WTC11 (cell line): ENCODE measurements around the gene IL2RA. TPM values are rescaled to one million over a fixed set of nuclear protein-coding genes. Genes with fewer than 3 reads are reported as not detected.
"Not testable (repeated sequence)": the region's sequence is repeated elsewhere in the genome, so short reads cannot be mapped to it uniquely, and the experiment has no call there.

Source experiments
- ATAC-seq: fragments of 200-7000 bp; cut with Tn5 transposase; 2 replicates; pipeline ENCODE4 v1.10.0; 2021; ENCODE audit warnings: mild to moderate bottlenecking, moderate library complexity
- CTCF ChIA-PET: fragments of 300-600 bp; sonication (Branson Sonifier 250); formaldehyde crosslinking; loops from one replicate; lab custom pipeline; 2021; ENCODE audit warnings: antibody characterized with exemption; lab: Charles Lee
- POLR2A ChIA-PET: fragments of 350-600 bp; sonication (Branson Sonifier 250); formaldehyde crosslinking; loops from one replicate; lab custom pipeline; 2021; ENCODE audit warnings: antibody characterized with exemption; lab: Charles Lee
- DNase-seq: peaks from one replicate; pipeline ENCODE4 v3.0.0; 2021; ENCODE audit warnings: low spot score
- H3K27ac Mint-ChIP-seq: 2 replicates; pipeline ENCODE4 v1.8.0; 2021; ENCODE audit warnings: mixed read lengths
- H3K27me3 Mint-ChIP-seq: 2 replicates; pipeline ENCODE4 v1.8.0; 2021; ENCODE audit warnings: low read depth, mild to moderate bottlenecking, moderate library complexity, mixed read lengths
- H3K36me3 Mint-ChIP-seq: 2 replicates; pipeline ENCODE4 v1.8.0; 2021; ENCODE audit warnings: mixed read lengths
- H3K4me1 Mint-ChIP-seq: 2 replicates; pipeline ENCODE4 v1.8.0; 2022; ENCODE audit warnings: mixed read lengths
- H3K4me3 Mint-ChIP-seq: 2 replicates; pipeline ENCODE4 v1.8.0; 2021; ENCODE audit warnings: mild to moderate bottlenecking, moderate library complexity, mixed read lengths
- H3K9me3 Mint-ChIP-seq: 2 replicates; pipeline ENCODE4 v1.8.0; 2021; ENCODE audit warnings: mixed read lengths
- ATF6 ChIP-seq: sonication (generic); formaldehyde crosslinking; IDR thresholded peaks from 2 replicates; pipeline ENCODE4 v1.8.1; 2023; ENCODE audit warnings: mild to moderate bottlenecking, missing genetic modification reagents
- CBFB ChIP-seq: sonication (generic); formaldehyde crosslinking; IDR thresholded peaks from 2 replicates; pipeline ENCODE4 v1.8.1; 2022; ENCODE audit warnings: mild to moderate bottlenecking, low read depth, missing genetic modification reagents
- CTCF ChIP-seq: fragments of 200-600 bp; IDR thresholded peaks from 2 replicates; pipeline ENCODE4 v1.8.0; 2022; ENCODE audit warnings: antibody characterized with exemption
- GABPB1 ChIP-seq: sonication (generic); formaldehyde crosslinking; IDR thresholded peaks from 2 replicates; pipeline ENCODE4 v1.8.1; 2023; ENCODE audit warnings: mild to moderate bottlenecking, missing genetic modification reagents
- JUN ChIP-seq: sonication (generic); formaldehyde crosslinking; IDR thresholded peaks from 2 replicates; pipeline ENCODE4 v1.8.0; 2023; ENCODE audit warnings: mild to moderate bottlenecking, missing genetic modification reagents
- RORB ChIP-seq: fragments of 250-450 bp; sonication (Bioruptor Pico); IDR thresholded peaks from 2 replicates; pipeline ENCODE4 v1.9.0; 2021; ENCODE audit warnings: mild to moderate bottlenecking
- SOX15 ChIP-seq: fragments of 250-450 bp; sonication (Bioruptor Pico); IDR thresholded peaks from 2 replicates; pipeline ENCODE4 v1.9.0; 2021; ENCODE audit warnings: mild to moderate bottlenecking
- ZNF219 ChIP-seq: sonication (generic); formaldehyde crosslinking; IDR thresholded peaks from 2 replicates; pipeline ENCODE4 v1.8.0; 2023; ENCODE audit warnings: missing genetic modification reagents, mild to moderate bottlenecking, borderline replicate concordance
- ZNF263 ChIP-seq: sonication (generic); formaldehyde crosslinking; IDR thresholded peaks from 2 replicates; pipeline ENCODE4 v1.8.1; 2022; ENCODE audit warnings: low read depth, mild to moderate bottlenecking, moderate library complexity, missing genetic modification reagents
- ZNF512 ChIP-seq: sonication (generic); formaldehyde crosslinking; IDR thresholded peaks from 2 replicates; pipeline ENCODE4 v1.8.1; 2022; ENCODE audit warnings: missing genetic modification reagents, borderline replicate concordance
- ZSCAN18 ChIP-seq: fragments of 250-450 bp; sonication (Bioruptor Pico); IDR thresholded peaks from 2 replicates; pipeline ENCODE4 v2.1.2; 2022; ENCODE audit warnings: mild to moderate bottlenecking, moderate library complexity
- total RNA-seq: library from RNA; stranded (reverse); gene quantifications from 3 replicates; pipeline ENCODE4 v1.2.3, GENCODE V29; 2021
- TF ChIP-seq, protein P1 (sequence below): sonication (generic); formaldehyde crosslinking; IDR thresholded peaks from 2 replicates; pipeline ENCODE4 v1.8.0; 2022; ENCODE audit warnings: mild to moderate bottlenecking, missing genetic modification reagents
- TF ChIP-seq, protein P2 (sequence below): sonication (generic); formaldehyde crosslinking; IDR thresholded peaks from 2 replicates; pipeline ENCODE4 v1.8.1; 2023; ENCODE audit warnings: mild to moderate bottlenecking, missing genetic modification reagents, moderate library complexity
- TF ChIP-seq, protein P3 (sequence below): sonication (generic); formaldehyde crosslinking; IDR thresholded peaks from 2 replicates; pipeline ENCODE4 v1.8.0; 2023; ENCODE audit warnings: missing genetic modification reagents, mild to moderate bottlenecking, borderline replicate concordance

IL2RA gene
- total RNA-seq, 1 experiment from 2014 or later, result 0.31 TPM

- no peak for TF ChIP-seq CTCF
- TF ChIP-seq SOX15 (CRISPR knock-in tag), result no peak
- TF ChIP-seq RORB (CRISPR knock-in tag), result no peak
Measured at GRCh38 chr10:6006546-6006945, 55.6 kb downstream of the IL2RA start (continued).

GRCh38 chr10:6005856-6006395 is 56.2 kb downstream of the IL2RA start:
- ATAC-seq (peak; percentile 48), DNase-seq (no peak)
- H3K36me3 Mint-ChIP-seq, result no peaks in the 10 kb centered on the region
- POLR2A ChIA-PET, result no interaction called here
- H3K27ac Mint-ChIP-seq, result no peak overlapping the region; the same call in 1 of the 2 replicates
- H3K27me3 Mint-ChIP-seq, result no peaks in the 10 kb centered on the region
- H3K9me3 Mint-ChIP-seq, result peaks cover 19% of the 10 kb centered on the region
- TF ChIP-seq CBFB (CRISPR knock-in tag) (no peak), RORB (CRISPR knock-in tag) (no peak), ZNF219 (CRISPR knock-in tag) (no peak)
- TF ChIP-seq, protein P1, sequence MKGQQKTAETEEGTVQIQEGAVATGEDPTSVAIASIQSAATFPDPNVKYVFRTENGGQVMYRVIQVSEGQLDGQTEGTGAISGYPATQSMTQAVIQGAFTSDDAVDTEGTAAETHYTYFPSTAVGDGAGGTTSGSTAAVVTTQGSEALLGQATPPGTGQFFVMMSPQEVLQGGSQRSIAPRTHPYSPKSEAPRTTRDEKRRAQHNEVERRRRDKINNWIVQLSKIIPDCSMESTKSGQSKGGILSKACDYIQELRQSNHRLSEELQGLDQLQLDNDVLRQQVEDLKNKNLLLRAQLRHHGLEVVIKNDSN (CRISPR knock-in tag), result no peak
- peaks cover 20% of the 10 kb centered on the region for H3K4me1 Mint-ChIP-seq
- no peak overlapping the region for H3K4me3 Mint-ChIP-seq
- CTCF ChIA-PET, result interaction anchor here (1.1 kb wide), 1 partner anchor 396 kb away, joined by 3 read pairs; no protein-coding TSS in a partner anchor

- ATAC-seq, result peak; percentile 24; the same call in 1 of the 2 replicates
- H3K36me3 Mint-ChIP-seq, DNase-seq, H3K27me3 Mint-ChIP-seq, POLR2A ChIA-PET, H3K4me3 Mint-ChIP-seq, CTCF ChIA-PET: not testable (repeated sequence)
- peak; percentile 64; the same call in 1 of the 2 replicates for TF ChIP-seq ZSCAN18 (CRISPR knock-in tag)
- Mint-ChIP-seq H3K9me3 (peaks cover 19% of the 10 kb centered on the region), H3K27ac (peak overlapping the region; percentile 39; the same call in 1 of the 2 replicates), H3K4me1 (peaks cover 21% of the 10 kb centered on the region)
Measured at GRCh38 chr10:6005161-6005804, 56.9 kb downstream of the IL2RA start.

- Mint-ChIP-seq H3K4me3 (no peak overlapping the region), H3K27ac (no peak overlapping the region), H3K27me3 (no peaks in the 10 kb centered on the region), H3K9me3 (peaks cover 15% of the 10 kb centered on the region), H3K4me1 (peaks cover 29% of the 10 kb centered on the region), H3K36me3 (no peaks in the 10 kb centered on the region)
- CTCF ChIA-PET, result no interaction called here
- DNase-seq (no peak), ATAC-seq (no peak)
- POLR2A ChIA-PET, result no interaction called here
- no peak for TF ChIP-seq JUN (CRISPR knock-in tag)
- TF ChIP-seq GABPB1 (CRISPR knock-in tag), result no peak
- TF ChIP-seq, protein P2, sequence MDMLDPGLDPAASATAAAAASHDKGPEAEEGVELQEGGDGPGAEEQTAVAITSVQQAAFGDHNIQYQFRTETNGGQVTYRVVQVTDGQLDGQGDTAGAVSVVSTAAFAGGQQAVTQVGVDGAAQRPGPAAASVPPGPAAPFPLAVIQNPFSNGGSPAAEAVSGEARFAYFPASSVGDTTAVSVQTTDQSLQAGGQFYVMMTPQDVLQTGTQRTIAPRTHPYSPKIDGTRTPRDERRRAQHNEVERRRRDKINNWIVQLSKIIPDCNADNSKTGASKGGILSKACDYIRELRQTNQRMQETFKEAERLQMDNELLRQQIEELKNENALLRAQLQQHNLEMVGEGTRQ (CRISPR knock-in tag), result no peak
- TF ChIP-seq, protein P3, sequence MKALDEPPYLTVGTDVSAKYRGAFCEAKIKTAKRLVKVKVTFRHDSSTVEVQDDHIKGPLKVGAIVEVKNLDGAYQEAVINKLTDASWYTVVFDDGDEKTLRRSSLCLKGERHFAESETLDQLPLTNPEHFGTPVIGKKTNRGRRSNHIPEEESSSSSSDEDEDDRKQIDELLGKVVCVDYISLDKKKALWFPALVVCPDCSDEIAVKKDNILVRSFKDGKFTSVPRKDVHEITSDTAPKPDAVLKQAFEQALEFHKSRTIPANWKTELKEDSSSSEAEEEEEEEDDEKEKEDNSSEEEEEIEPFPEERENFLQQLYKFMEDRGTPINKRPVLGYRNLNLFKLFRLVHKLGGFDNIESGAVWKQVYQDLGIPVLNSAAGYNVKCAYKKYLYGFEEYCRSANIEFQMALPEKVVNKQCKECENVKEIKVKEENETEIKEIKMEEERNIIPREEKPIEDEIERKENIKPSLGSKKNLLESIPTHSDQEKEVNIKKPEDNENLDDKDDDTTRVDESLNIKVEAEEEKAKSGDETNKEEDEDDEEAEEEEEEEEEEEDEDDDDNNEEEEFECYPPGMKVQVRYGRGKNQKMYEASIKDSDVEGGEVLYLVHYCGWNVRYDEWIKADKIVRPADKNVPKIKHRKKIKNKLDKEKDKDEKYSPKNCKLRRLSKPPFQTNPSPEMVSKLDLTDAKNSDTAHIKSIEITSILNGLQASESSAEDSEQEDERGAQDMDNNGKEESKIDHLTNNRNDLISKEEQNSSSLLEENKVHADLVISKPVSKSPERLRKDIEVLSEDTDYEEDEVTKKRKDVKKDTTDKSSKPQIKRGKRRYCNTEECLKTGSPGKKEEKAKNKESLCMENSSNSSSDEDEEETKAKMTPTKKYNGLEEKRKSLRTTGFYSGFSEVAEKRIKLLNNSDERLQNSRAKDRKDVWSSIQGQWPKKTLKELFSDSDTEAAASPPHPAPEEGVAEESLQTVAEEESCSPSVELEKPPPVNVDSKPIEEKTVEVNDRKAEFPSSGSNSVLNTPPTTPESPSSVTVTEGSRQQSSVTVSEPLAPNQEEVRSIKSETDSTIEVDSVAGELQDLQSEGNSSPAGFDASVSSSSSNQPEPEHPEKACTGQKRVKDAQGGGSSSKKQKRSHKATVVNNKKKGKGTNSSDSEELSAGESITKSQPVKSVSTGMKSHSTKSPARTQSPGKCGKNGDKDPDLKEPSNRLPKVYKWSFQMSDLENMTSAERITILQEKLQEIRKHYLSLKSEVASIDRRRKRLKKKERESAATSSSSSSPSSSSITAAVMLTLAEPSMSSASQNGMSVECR (CRISPR knock-in tag), result no peak
- TF ChIP-seq ATF6, result no peak
- no peak for TF ChIP-seq ZNF263 (CRISPR knock-in tag)
- no peak for TF ChIP-seq ZNF512 (CRISPR knock-in tag)
Measured at GRCh38 chr10:6002809-6003510, 59.2 kb downstream of the IL2RA start.
